Measurements from ENCODE around the gene PRR5.

The PRR5 gene

DNA sequence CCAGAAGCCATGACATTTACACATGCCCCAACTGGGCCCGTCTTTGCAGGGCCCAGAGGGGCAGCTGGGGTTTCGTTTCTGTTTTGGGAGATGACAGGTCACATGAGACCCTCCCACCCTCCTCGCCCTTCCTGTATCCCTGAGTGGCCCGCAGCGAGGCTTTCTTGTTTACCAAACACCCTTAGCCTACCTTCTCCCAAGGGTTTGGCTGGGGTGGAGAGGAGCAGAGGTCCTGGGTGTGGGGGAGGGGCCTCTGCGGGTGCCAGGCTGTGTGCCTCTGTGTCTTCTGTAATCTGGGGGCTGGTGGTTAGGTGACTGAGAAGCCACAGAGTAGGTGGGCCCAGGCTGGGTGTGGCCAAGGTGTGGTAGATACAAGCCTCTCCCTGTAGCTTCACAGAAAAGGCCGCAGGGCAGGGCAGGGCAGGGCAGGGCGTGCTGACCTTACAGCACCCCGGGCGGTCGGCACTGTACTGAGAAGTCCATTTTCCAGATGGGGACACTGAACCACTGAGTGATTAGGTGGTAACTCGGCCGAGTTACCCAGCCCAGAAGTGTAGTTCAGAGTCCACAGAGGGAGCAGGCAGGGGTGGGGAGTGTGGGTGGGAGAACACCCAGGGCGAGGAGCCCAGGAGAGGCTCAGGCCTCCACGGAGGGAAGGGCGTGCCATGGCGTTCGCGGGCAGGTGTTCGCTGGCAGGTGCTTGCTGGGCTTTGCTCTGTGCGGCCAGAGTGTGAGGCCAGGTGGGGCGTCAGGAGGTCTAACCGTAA lies 8.7 kb downstream of the PRR5 start:
- DNase-seq (ENCODE audit: extremely low spot score, insufficient read length, low read depth) (no peak), FAIRE-seq (peak; percentile 81)

DNA sequence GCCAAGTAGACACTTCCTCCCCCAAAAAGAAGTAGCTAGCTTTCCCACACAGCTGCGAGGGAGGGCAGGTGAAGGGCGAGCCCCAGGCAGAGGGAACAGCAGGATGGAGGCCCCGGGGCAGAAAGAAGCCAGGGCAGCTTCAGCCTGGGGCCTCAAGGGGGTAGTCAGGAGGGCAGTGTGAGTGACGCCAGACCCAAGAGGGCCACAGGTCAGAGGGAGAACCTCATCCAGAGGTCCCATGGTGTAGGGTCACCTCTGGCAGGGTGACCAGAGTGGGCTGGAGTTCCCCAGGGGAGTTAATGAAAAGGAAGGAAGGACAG lies 9.2 kb downstream of the PRR5 start:
- no peak for DNase-seq (ENCODE audit: extremely low spot score, insufficient read length, low read depth)
- no peak for FAIRE-seq

DNA sequence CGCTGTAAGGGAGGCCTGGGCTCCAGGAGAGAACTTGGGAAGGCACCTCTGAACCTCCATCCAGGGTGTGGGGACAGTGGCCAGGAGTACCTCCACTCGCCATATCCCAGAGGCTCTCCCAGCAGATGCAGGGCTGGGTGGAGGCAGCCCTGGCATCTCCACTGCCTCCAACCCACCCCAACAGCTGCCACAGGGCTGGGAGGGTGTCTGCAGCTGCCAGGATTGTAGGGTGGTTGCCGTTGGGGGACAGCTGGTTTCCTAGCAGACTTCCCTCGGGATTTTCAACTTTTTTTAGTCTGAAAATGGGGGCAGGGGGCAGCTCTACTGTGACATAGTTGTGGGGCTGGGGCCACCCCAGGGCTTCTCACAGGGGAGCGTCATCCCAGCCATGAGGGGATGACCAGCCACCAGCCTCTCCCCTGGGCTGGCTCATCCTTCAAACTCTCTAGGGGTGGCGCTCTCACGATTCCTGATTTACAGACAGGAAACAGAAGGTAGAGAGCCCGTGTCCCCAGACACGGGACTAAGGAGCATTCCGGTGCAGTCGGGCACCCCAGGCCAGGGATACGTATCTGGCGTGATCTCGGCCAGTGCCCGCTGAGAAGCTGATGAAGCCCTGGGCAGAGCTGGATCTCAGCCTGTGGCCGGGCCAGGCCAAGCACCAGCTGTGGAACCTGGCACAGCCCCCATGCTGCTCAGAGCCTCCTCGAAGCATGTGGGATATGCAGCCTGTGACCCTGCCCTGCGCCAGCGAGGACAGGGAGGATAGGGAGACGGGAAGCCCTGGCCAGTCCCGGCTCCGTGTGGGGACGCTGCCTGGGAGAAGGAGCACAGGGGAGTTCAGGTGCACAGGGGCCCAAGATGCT lies 9.9 kb downstream of the PRR5 start:
- FAIRE-seq (no peak), DNase-seq (ENCODE audit: extremely low spot score, insufficient read length, low read depth) (no peak)

DNA sequence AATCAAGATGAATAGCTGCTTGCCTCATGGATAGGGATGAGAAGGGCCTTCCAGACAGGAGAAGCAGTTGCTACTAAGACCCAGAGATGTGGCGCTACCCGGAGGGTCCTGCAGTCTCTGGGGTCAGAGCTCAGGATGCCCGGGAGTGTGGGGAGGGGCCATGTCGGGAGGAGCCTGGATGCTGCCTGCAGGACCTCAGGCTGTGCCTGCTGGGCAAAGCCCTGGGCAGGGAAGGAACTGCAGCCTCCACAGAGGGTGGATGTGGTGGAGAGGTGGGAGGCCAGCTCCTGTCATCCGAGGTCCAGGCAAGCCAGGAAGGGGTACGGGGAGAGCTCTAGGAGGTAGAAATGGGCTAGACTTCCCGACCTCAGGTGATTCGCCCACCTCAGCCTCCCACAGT lies 11.0 kb downstream of the PRR5 start:
- no peak for DNase-seq (ENCODE audit: extremely low spot score, insufficient read length, low read depth)
- no peak for FAIRE-seq

DNA sequence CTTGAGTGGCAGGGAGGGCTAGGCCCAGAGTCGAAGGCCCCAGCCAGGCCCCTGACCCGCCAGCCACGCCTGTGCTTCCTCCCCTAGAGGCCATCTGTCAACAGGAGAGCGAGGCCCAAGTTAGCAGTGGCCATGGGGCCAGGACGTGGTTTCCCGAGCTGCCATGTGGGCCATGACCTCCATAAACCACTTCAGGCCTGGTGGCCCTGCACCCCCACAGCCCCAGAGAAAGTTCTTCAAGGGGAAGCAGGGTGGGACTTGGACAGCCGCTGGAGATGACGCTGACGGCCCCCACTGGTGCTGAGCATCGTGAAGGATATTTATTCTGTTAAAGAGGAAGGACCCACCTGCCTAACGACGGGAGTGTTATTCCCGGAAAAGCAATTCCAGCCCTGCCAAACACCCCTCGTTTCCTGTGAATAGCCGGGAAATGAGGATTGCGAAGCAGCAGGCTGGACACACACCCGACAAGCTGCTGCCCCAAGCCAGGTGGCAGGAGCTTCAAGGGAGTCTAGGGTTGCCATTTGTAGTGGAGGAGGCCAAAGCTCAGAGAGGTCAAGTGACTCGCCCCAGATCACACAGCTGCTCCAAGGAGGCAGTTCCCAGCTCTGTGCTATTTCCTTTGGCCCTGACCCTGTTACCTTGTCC lies 12.8 kb downstream of the PRR5 start:
- DNase-seq (ENCODE audit: extremely low spot score, insufficient read length, low read depth) (no peak), FAIRE-seq (no peak)

DNA sequence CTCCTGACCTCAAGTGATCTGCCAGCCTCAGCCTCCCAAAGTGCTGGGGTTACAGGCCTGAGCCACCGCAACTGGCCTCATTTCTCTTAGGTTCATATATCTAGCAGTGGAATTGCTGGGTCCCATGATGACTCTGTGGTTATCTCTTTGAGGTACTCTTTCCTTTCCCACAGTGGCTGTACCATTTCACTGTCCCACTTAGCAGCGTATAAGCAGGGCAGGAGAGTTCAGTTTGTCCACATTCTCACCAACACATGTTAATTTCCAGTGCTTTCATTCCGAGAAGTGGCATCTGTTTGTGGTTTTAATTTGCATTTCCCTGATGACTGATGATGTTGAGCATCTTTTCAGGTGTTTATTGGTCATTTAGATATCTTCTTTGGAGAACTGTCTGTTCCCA lies 16.4 kb downstream of the PRR5 start:
- DNase-seq (ENCODE audit: extremely low spot score, insufficient read length, low read depth): no peak
- FAIRE-seq: peak; percentile 86

DNA sequence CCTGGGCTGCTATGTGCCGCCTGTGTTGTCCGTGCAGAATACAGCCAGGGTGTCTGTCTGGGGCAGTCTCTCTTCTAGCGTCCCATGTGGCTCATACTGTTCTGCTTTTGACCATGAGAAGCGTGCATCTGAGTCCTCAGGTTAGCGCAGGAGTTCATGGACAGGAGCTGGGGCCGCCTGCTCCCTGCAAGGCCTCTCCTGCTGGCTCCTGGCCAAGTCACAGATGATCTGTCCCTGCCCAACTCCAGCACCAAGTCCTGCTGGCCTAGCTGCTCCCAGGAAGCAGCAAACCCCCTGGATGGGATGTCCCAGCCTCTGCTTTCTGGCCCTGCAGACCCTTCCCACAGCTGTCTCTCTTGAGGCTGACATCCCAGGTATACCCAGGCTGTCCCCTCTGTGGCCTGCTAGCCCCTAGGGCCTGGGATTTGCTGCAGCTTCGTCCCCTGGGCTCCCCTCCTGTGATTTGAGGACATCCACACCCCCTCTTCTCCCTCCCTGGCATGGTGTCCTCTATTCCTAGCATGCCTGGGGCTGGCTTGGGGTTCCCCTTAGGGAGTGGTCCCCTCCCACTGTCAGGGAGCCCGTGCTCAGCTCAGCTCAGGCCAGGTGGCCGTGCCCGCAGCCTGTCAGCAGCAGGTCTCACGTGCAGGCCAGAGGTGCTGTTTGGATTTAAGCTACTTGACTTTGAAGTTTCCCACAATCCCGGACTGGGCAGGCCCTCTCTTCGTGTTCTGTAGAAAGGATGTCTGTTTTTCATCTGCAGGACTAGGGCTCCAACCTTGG lies 17.8 kb downstream of the PRR5 start:
- FAIRE-seq (no peak), DNase-seq (ENCODE audit: extremely low spot score, insufficient read length, low read depth) (no peak)

DNA sequence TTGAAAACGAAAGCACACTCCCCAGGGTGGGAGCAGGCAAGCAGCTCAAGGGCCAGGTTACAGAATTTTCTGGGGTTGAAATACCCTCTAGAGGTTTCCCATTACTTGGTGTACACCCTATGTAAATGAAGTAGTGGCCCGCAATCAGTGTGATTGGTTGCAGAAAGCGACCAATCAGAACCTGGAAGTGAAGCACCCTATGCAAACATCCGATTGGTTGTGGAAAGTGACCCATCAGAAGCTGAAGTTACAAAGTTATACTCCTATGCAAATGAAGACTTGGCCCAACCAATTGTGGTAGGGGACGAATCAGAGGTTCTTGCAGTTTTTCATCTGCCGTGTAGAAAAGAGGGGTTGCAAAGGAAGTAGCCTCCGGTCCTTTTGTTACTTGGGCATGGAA lies 19.2 kb downstream of the PRR5 start:
- DNase-seq (ENCODE audit: extremely low spot score, insufficient read length, low read depth): no peak
- FAIRE-seq: no peak

DNA sequence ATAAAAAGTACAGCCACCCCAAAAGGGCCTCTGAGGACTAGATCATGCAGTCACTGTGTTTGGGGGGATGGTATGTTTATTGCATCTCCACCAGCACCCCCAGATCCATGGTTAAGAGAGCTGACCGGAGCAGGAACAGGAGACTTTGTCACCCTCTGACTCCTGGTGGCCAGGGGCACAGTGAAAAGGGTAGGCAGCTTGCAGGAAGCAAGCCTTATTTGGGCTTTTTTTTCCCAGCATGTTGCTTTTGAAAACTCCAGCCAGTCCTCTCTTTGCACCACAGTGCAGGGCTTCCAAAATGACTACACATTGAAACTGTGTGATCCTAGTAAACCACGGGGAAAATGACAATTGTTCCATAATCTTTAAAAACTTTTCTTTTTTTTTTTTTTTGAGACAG lies 20.6 kb downstream of the PRR5 start:
- no peak for FAIRE-seq

DNA sequence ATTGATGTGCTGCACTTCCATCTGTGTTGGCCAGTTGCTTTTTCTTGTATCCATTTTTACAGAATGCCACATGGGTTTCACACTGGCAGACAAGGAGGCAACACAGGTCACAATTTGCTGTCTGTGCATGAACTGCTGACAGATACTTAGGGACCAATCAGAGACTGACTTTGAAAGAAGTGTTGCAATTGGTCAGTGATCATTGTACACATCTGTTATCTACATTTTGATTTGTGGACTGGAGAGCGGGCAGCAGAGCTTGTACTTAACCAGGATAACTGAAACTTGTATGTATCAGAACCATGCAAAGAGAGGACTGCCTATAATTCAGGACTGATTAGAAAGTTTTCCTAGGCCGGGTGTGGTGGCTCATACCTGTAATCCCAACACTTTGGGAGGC lies 21.8 kb downstream of the PRR5 start:
- DNase-seq (ENCODE audit: extremely low spot score, insufficient read length, low read depth): no peak
- FAIRE-seq: peak; percentile 49

More for the DNA sequence above, 20.6 kb downstream of the PRR5 start:
- no peak for DNase-seq (ENCODE audit: extremely low spot score, insufficient read length, low read depth)

DNA sequence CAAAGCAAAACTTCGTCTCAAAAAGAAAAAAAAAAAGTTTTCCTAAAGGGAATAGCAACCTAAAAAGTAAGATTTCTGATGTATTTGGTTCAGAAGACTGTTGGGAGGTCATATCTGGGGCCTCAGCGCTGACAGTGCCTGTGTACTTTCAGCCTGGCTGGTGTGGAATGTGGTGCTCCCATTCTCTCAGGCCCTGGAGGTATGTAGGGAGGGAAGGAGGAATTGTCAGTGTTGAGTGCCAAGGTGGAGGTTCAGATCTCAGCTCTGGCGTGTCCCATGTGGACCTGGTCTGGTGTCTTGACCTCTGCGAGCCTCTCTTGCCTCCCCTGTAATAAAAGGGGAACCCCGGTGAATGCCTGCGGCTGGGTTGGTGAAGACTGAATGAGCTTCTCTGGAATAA lies 22.4 kb downstream of the PRR5 start:
- FAIRE-seq: no peak
- DNase-seq (ENCODE audit: extremely low spot score, insufficient read length, low read depth): no peak

DNA sequence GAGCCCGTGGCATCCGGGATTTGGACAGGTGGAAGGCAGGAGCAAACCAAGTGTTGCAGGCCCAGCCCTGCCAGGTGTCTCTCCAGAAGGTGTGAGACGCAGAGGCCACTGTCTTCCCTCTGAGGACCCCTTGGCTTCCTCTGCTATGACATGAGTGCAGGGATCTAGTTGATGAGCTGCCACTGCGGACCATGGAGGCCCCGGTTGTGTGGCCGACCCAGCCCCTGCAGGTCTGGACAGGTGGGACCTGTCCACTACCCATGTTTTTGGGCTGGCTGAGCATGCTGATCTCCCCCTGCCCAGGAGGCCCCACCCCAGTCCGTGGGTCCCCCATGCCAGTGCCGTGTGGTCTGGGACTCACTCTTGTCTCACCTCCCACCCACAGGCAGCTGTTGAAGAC lies 22.9 kb downstream of the PRR5 start:
- DNase-seq (ENCODE audit: extremely low spot score, insufficient read length, low read depth) (no peak), FAIRE-seq (no peak)

DNA sequence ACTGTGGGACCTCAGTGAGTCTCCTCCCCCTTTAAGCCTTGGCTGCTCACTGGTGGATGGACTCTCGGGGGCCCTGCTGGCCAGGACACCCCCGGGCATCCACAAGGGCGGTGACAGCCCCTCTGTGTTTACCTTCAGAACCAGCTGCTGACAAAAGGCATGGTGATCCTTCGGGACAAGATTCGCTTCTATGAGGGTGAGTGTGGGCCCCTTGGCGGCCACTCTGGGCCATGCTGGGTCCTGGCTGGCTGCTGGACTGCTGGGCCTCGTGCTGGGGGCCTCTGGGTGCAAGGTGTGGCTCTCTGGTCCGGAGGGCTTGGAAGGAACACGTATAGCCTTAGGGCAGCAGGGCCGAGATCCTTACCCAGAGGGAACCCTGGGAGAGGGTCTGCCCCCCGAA lies 24.4 kb downstream of the PRR5 start:
- no peak for DNase-seq (ENCODE audit: extremely low spot score, insufficient read length, low read depth)
- no peak for FAIRE-seq

DNA sequence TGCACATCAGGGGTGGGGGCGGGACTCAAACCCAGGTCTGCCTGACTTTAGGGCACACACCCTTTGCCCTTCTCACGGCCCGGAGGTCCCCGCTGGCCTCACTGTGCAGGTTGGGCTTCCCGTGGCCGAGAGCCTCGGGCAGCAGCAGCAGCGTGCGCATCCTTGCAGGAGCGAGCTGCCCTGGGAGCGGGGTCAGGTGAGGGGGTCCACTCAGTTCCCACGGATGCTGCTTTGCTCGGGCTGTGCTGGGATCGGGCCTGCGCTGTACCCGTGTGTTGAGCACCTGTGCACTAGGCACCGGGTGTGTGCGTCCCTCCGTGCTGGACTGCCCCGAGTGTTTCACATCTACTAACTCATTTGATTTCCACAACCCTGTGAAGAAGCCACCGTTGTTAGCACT lies 25.1 kb downstream of the PRR5 start:
- FAIRE-seq (no peak), DNase-seq (ENCODE audit: extremely low spot score, insufficient read length, low read depth) (no peak)

DNA sequence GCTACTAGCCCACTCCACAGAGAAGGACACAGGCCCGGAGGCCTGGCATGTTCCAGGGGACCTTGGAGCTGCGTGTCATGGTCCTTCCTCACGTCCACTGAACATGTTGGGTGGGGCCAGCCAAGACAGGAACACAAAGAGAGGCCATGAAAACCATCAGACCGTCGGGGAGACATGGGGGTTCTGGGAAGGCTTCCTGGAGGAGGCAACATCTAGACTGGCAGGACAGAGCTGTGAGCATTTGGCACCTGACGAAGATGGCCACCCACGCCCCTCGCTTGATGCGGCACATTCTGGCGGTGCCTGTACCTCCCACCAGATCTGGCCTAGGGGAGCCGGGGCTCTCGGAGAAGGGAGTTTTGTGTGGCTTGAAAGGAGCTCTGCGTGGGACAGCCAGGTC lies 25.7 kb downstream of the PRR5 start:
- DNase-seq (ENCODE audit: extremely low spot score, insufficient read length, low read depth) (no peak), FAIRE-seq (no peak)

DNA sequence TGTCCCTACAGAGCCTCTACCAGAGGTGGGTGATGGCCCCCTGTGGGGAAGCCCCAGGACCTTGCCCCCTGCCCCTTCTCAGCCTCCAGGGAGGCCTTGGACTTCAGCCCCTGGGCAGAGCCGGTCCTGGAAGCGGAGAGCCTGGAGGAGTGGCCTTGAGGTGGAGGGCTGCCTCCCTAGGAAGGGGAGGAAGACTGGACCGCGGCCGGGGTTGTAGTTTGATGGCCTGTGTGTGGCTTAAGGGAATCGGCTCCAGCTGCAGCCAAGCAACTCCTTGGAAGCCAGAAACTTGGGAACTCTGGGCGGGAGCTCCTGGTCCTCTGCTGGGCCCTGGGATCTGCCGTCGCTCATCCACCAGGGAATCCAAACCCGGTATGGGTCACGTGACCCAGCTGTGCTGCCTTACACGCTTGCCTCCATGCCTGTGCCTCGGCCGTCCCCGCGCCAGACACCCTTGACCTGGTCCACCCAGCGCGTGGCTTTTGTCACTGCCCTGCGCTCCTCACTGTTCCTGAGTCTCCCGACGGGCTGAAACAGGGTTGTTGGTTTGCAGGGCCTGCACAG lies 26.8 kb downstream of the PRR5 start:
- DNase-seq (ENCODE audit: extremely low spot score, insufficient read length, low read depth) (no peak), FAIRE-seq (no peak)

DNA sequence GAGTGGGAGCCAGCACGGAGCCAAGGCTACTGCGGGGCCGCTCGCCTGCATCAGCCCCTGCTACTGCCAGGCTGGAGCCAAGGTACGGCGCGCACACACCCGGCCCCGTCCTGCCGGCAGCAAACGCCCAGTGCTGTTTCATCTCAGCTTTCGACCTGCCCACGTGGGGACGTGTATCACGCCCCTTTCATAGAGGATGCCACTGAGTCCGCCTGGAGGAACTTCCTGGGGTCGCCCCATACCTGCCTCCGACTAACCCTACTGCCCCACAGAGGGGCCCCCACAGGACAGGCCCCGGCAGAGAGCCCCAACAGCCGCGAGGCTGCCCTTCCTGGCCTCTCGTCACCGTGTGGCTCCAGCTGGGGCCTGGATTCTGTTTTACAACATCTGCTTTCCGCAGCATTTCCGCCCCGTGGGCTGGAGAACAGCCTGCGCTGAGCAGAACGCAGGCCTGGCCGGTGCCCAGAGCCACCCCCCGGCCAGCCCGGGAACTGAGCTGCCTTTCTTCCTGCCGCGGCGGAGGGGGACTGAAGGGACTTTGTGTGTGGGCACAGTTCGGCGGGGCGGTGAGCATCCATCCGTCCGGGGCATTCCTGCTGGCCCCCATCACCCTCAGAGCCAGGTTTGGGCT lies 27.5 kb downstream of the PRR5 start:
- DNase-seq (ENCODE audit: extremely low spot score, insufficient read length, low read depth) (no peak), FAIRE-seq (no peak)

DNA sequence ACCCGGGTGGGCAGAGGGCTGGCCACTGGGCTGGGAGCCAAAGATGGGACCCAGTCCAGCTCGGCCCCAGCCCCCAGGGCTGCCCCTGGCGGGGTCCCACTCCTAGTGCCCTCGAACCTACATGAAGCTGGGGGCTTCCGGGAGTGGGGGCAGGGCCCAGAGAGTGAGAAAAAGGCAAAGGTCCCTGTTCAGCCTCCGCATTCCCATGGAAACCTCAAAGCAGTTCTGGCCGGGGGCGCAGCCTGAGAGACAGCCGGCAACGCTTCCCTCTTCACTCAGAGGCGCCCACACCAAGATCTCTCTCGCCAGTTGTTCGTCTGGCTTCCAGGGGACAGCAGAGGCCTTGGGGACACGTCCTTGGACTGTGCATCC lies 28.0 kb downstream of the PRR5 start:
- DNase-seq (ENCODE audit: extremely low spot score, insufficient read length, low read depth) (no peak), FAIRE-seq (no peak)

DNA sequence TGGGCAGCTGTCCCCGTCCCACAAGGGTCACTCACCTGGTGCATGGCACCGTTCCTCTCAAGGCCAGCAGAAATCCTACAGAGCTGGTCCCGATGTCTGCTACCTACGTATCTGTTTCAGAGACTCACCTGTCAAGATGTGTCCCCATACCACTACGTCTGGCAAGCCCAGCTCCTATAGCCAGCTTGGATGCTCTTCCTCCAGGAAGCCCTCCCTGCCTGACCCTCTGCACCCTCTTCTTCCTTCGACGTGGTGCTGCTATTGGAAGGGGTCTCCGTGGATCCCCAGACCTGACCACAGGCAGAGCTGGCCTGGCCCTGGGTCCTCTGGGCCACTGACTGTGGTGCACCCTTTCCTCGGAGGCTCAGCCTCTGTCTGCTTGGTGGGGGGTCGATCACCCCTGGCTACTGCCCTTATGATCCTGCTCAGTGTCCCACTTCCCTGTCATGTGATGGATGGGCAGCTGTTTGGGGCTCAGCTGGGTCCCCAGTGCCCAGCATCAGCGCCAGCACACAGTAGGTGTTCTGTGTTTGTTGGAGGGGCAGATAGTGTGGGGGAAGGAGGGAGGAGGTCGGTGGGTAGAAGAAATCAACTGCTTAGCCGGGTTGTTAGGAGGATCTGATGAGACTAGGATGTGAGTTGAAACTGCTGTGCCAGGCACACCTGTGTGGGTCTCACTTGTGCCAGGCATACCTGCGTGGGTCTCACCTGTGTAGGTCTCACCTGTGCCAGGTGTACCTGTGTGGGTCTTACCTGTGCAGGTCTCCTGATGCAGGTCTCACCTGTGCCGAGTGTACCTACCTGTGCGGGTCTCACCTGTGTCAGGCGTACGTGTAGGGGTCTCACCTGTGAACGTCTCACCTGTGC lies 28.7 kb downstream of the PRR5 start:
- FAIRE-seq (no peak), DNase-seq (ENCODE audit: extremely low spot score, insufficient read length, low read depth) (no peak)

Measured in GM18507 (cell line).